HepG2 (cell line): ENCODE measurements around the gene KCNMA1. TPM values are rescaled to one million over a fixed set of nuclear protein-coding genes. Genes with fewer than 3 reads are reported as not detected.

Experiments used
- ATAC-seq: fragments of 200-7000 bp; cut with Tn5 transposase; 3 replicates; pipeline ENCODE4 v1.9.1; 2020; ENCODE audit warnings: mild to moderate bottlenecking, moderate library complexity
- BruUV-seq: library from RNA; stranded (reverse); fragments of 400-500 nt; replicated peaks from 2 replicates; lab custom pipeline; 2021; lab: Mats Ljungman, UMichigan
- CTCF ChIA-PET: fragments of 300-600 bp; formaldehyde crosslinking; extraction: SDS; loops from one replicate; lab custom pipeline; 2021; ENCODE audit warnings: low total read pairs, inconsistent platforms, low intra/inter-chr PET ratio; lab: Yijun Ruan, JAX
- POLR2A ChIA-PET: fragments of 350-600 bp; sonication (Branson Sonifier 250); formaldehyde crosslinking; loops from one replicate; lab custom pipeline; 2020; ENCODE audit warnings: antibody characterized with exemption, inconsistent platforms; lab: Yijun Ruan, JAX
- DNase-seq: peaks from one replicate; pipeline ENCODE4 v3.0.0-alpha.2; 2015; ENCODE audit warnings: low spot score
- FAIRE-seq: peaks from 3 replicates; lab custom pipeline; 2011; peaks lifted over from hg19 to GRCh38; lab: Jason Lieb, UNC
- H2AFZ ChIP-seq: one replicate; pipeline ENCODE4 v1.6.1; 2011; ENCODE audit warnings: low read length, inconsistent platforms
- H3K27ac ChIP-seq: fragments of 300-600 bp; 3 replicates; pipeline ENCODE4 v1.8.0; 2011; ENCODE audit warnings: mixed run types, mild to moderate bottlenecking, mixed read lengths, low read length, inconsistent platforms; ENCODE audit not compliant: insufficient read depth; ENCODE audit errors: extremely low read length
- H3K27me3 ChIP-seq, 2 experiments: fragments of 200-600 bp in 1 of 2; 2 replicates in 1 of 2; 3 replicates in 1 of 2; pipeline versions ENCODE4 v1.6.0 to v1.8.0; 2011; ENCODE audit warnings: low read length in 2 of 2, mild to moderate bottlenecking in 2 of 2, moderate library complexity in 2 of 2, inconsistent platforms in 1 of 2; ENCODE audit not compliant: insufficient read depth in 2 of 2, control insufficient read depth in 1 of 2
- H3K36me3 ChIP-seq, 2 experiments: fragments of 200-600 bp in 1 of 2; replicated peaks in 1 of 2; 2 replicates in 1 of 2; 3 replicates in 1 of 2; pipeline versions ENCODE4 v1.5.1 to v1.8.0; 2011; ENCODE audit warnings: low read length in 2 of 2, inconsistent platforms in 1 of 2; ENCODE audit not compliant: insufficient read depth in 2 of 2, control insufficient read depth in 1 of 2
- H3K4me1 ChIP-seq: 2 replicates; pipeline ENCODE4 v1.5.1; 2012; ENCODE audit warnings: low read length, inconsistent platforms; ENCODE audit not compliant: insufficient read depth
- H3K4me2 ChIP-seq: 2 replicates; pipeline ENCODE4 v1.6.0; 2011; ENCODE audit warnings: low read depth, low read length, inconsistent platforms
- H3K4me3 ChIP-seq, 3 experiments: fragments of 200-600 bp in 1 of 3; sonication (generic), shearing (Covaris generic) in 1 of 3; replicated peaks in 1 of 3; 2 replicates each; pipeline ENCODE4 v1.5.1; 2011 to 2016; ENCODE audit warnings: low read length in 3 of 3, inconsistent platforms in 2 of 3, low read depth in 2 of 3, mild to moderate bottlenecking in 2 of 3, control low read depth in 1 of 3, mixed read lengths in 1 of 3; ENCODE audit not compliant: insufficient read depth in 1 of 3
- H3K79me2 ChIP-seq: one replicate; pipeline ENCODE4 v1.6.1; 2011; ENCODE audit warnings: low read length, inconsistent platforms; ENCODE audit not compliant: insufficient read depth
- H3K9ac ChIP-seq: 2 replicates; pipeline ENCODE4 v1.6.0; 2011; ENCODE audit warnings: mild to moderate bottlenecking, low read depth, low read length, inconsistent platforms; ENCODE audit not compliant: insufficient read depth
- H3K9me3 ChIP-seq: 2 replicates; pipeline ENCODE4 v1.5.1; 2012; ENCODE audit warnings: mild to moderate bottlenecking, low read length
- H4K20me1 ChIP-seq: 2 replicates; pipeline ENCODE4 v1.6.0; 2011; ENCODE audit warnings: inconsistent platforms, mild to moderate bottlenecking, low read length, moderate library complexity; ENCODE audit not compliant: insufficient read depth
- ARNT2 ChIP-seq: sonication (generic); formaldehyde crosslinking; IDR thresholded peaks from 2 replicates; pipeline ENCODE4 v1.8.0; 2022; ENCODE audit warnings: mild to moderate bottlenecking, low read depth, missing genetic modification reagents, moderate library complexity
- CEBPB ChIP-seq: IDR thresholded peaks from 2 replicates; pipeline ENCODE4 v1.6.1; 2011; ENCODE audit warnings: low read depth, low read length, improper control_type of control experiment, borderline replicate concordance
- GABPA ChIP-seq, 2 experiments: IDR thresholded peaks; 2 replicates each; pipeline ENCODE4 v1.6.1; 2011 to 2016; ENCODE audit warnings: low read depth in 2 of 2, low read length in 1 of 2, missing biosample characterization in 1 of 2, missing genetic modification characterization in 1 of 2
- KLF9 ChIP-seq: IDR thresholded peaks from 2 replicates; pipeline ENCODE4 v1.6.1; 2016; ENCODE audit warnings: low read depth
- SMAD3 ChIP-seq: sonication (generic); formaldehyde crosslinking; IDR thresholded peaks from 2 replicates; pipeline ENCODE4 v1.4.0; 2020; ENCODE audit warnings: missing genetic modification reagents
- SOX6 ChIP-seq, 2 experiments: fragments of 450-650 bp in 1 of 2; sonication (generic) in 1 of 2; formaldehyde crosslinking in 1 of 2; IDR thresholded peaks; 2 replicates each; pipeline versions ENCODE4 v1.4.0 to v1.6.1; 2017 to 2020; ENCODE audit warnings: antibody characterized with exemption in 1 of 2, mild to moderate bottlenecking in 1 of 2, missing genetic modification reagents in 1 of 2
- SP2 ChIP-seq: sonication (generic); formaldehyde crosslinking; IDR thresholded peaks from 2 replicates; pipeline ENCODE4 v1.5.1; 2020; ENCODE audit warnings: mild to moderate bottlenecking, missing genetic modification reagents
- SYNCRIP ChIP-seq: fragments of 200-400 bp; formaldehyde crosslinking; IDR thresholded peaks from 2 replicates; pipeline ENCODE4 v1.6.1; 2018; ENCODE audit warnings: mild to moderate bottlenecking, low read depth, low read length; ENCODE audit not compliant: insufficient read depth
- ZKSCAN8 ChIP-seq: IDR thresholded peaks from 2 replicates; pipeline ENCODE4 v1.6.1; 2016; ENCODE audit warnings: borderline replicate concordance, missing genetic modification reagents, missing compliant biosample characterization
- ZNF362 ChIP-seq: sonication (generic); formaldehyde crosslinking; IDR thresholded peaks from 2 replicates; pipeline ENCODE4 v1.4.0; 2020; ENCODE audit warnings: missing genetic modification reagents, mild to moderate bottlenecking, borderline replicate concordance
- ZNF572 ChIP-seq: sonication (generic); formaldehyde crosslinking; IDR thresholded peaks from 2 replicates; pipeline ENCODE4 v1.5.1; 2020; ENCODE audit warnings: mild to moderate bottlenecking, missing genetic modification reagents
- ZNF713 ChIP-seq: sonication (generic); formaldehyde crosslinking; IDR thresholded peaks from 2 replicates; pipeline ENCODE4 v1.4.0; 2020; ENCODE audit warnings: mild to moderate bottlenecking, missing genetic modification reagents
- ZNF749 ChIP-seq: sonication (generic); formaldehyde crosslinking; IDR thresholded peaks from 2 replicates; pipeline ENCODE4 v1.8.0; 2022; ENCODE audit warnings: mild to moderate bottlenecking, missing genetic modification reagents, moderate library complexity, borderline replicate concordance
- ZNF75D ChIP-seq: sonication (generic); formaldehyde crosslinking; IDR thresholded peaks from 2 replicates; pipeline ENCODE4 v1.8.1; 2023; ENCODE audit warnings: missing genetic modification reagents, mild to moderate bottlenecking, borderline replicate concordance
- WGBS: methylation state at CpG from one replicate; pipeline ENCODE4 v1.1.6; 2017; ENCODE audit warnings: low lambda C conversion rate; 5-methylcytosine and 5-hydroxymethylcytosine counted together
- in situ Hi-C: cut with HindIII; loops from 2 replicates; pipeline ENCODE4 v1.10.0; 2017; ENCODE audit warnings: low pct_unique_long_range_greater_than_20kb; ENCODE audit not compliant: extremely low pct_ligation_motif_present
- intact Hi-C: fragments of 100-400 bp; cut with micrococcal nuclease; formaldehyde crosslinking; loops from one replicate; pipeline ENCODE4 v1.10.0; 2022; ENCODE audit not compliant: unreplicated experiment
- polyA plus RNA-seq, 8 experiments: library from polyadenylated mRNA; depleted of rRNA in 3 of 8; stranded (reverse) in 7 of 8; unstranded in 1 of 8; fragments of >200 nt; fragmentation: Illumina TruSeq in 4 of 8; extraction: Trizol in 4 of 8; gene quantifications; 2 replicates each; pipeline versions ENCODE4 v1.2.1 to v1.2.3, GENCODE V29; 2011 to 2016; ENCODE audit warnings: low read depth in 4 of 8, missing spikeins in 1 of 8, mixed read lengths in 1 of 8; ENCODE audit not compliant: insufficient read depth in 1 of 8
- total RNA-seq, 5 experiments: library from RNA; depleted of rRNA; stranded (reverse); fragments of >200 nt; fragmentation: Illumina TruSeq; extraction: Trizol; gene quantifications; 2 replicates each; pipeline ENCODE4 v1.2.3, GENCODE V29; 2016; ENCODE audit warnings: low read depth in 1 of 5
- TF ChIP-seq, protein P1 (sequence below): sonication (generic); formaldehyde crosslinking; IDR thresholded peaks from 2 replicates; pipeline ENCODE4 v1.8.0; 2022; ENCODE audit warnings: mild to moderate bottlenecking, missing genetic modification reagents, moderate library complexity

Gene KCNMA1
- total and polyA plus RNA-seq, 2 of the 13 experiments (the other 11 are each of a cell fraction or from before 2014, with no cell fraction given): 0.02 TPM; not detected in 1

GRCh38 chr10:77547307-77548050 is 90.1 kb downstream of the KCNMA1 start (continued):
- TF ChIP-seq SOX6 (IDR thresholded peaks at IDR 0.05): no peak
- TF ChIP-seq SOX6 (CRISPR knock-in tag; IDR thresholded peaks at IDR 0.05): no peak
- TF ChIP-seq ZNF572 (CRISPR knock-in tag): no peak

GRCh38 chr10:77546042-77546441 is 91.6 kb downstream of the KCNMA1 start:
- CTCF ChIA-PET: no interaction called here
- Histone ChIP-seq H3K9ac (no peak overlapping the region), H3K36me3 (no peaks in the 10 kb centered on the region), H4K20me1 (no peaks in the 10 kb centered on the region), H3K27ac (no peak overlapping the region), H3K4me2 (no peak overlapping the region), H3K4me1 (no peaks in the 10 kb centered on the region), H3K4me3 (no peak overlapping the region), H3K9me3 (no peaks in the 10 kb centered on the region), H3K79me2 (no peaks in the 10 kb centered on the region), H2AFZ (no peak overlapping the region), H3K27me3 (no peaks in the 10 kb centered on the region; a peak in 1 of 5 replicates)
- DNase-seq: no peak
- ATAC-seq: no peak
- intact Hi-C loops (no loop called here), in situ Hi-C loops (no loop called here)
- TF ChIP-seq ZNF749 (CRISPR knock-in tag) (no peak), SYNCRIP (no peak), ZNF713 (CRISPR knock-in tag) (no peak), SP2 (CRISPR knock-in tag) (no peak), ZNF362 (CRISPR knock-in tag) (no peak), KLF9 (CRISPR knock-in tag) (no peak), ARNT2 (no peak), ZNF75D (no peak), ZKSCAN8 (CRISPR knock-in tag) (no peak), GABPA (IDR thresholded peaks at IDR 0.05; ENCODE audit: low read depth, low read length) (no peak), GABPA (CRISPR knock-in tag; IDR thresholded peaks at IDR 0.05; ENCODE audit: low read depth) (no peak), SMAD3 (CRISPR knock-in tag) (no peak), CEBPB (no peak)
- TF ChIP-seq, protein P1, sequence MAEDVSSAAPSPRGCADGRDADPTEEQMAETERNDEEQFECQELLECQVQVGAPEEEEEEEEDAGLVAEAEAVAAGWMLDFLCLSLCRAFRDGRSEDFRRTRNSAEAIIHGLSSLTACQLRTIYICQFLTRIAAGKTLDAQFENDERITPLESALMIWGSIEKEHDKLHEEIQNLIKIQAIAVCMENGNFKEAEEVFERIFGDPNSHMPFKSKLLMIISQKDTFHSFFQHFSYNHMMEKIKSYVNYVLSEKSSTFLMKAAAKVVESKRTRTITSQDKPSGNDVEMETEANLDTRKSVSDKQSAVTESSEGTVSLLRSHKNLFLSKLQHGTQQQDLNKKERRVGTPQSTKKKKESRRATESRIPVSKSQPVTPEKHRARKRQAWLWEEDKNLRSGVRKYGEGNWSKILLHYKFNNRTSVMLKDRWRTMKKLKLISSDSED (CRISPR knock-in tag): no peak
- POLR2A ChIA-PET: no interaction called here
- no TSS peak for BruUV-seq
- no peak for FAIRE-seq
- 71% methylated on average over 1 of the region's 1 CpG for WGBS
